Tongue (tissue), 2 donors: ENCODE results near the gene ACVR2B. TPM values are rescaled to one million over a fixed set of nuclear protein-coding genes. Genes with fewer than 3 reads are reported as not detected.

Source experiments
- DNase-seq: peaks from one replicate; pipeline ENCODE4 v3.0.0-alpha.2; 2015
- total RNA-seq: library from RNA; depleted of rRNA; stranded (reverse); fragments of >200 nt; gene quantifications from one replicate; pipeline ENCODE4 v1.2.3, GENCODE V29; 2014

Gene ACVR2B
- total RNA-seq, 1 donor from 2014 or later = 27.8 TPM

- no peak for DNase-seq
These were observed 35.3 kb downstream of the ACVR2B start for GRCh38 chr3:38488949-38489348.

DNA sequence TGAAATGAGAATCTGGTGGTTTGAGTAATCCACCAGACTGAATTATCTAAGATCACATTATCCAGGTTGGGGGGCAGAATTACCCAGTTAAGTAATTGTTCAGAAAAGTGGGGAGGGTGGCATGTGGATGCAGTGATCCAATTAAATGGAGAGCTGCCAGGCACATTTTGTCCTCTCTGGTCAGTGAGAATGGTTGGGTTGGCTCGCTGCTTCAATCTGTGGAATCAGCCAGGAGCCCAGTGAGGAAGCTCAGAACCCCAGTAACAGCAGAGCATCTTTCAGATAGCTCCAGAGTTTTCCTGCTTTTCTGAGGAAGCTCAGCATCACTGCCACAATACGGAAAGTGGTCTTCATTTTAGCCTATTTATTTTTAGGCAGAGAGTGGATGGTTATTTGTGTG is 36.1 kb downstream of the ACVR2B start:
- DNase-seq = no peak

DNA sequence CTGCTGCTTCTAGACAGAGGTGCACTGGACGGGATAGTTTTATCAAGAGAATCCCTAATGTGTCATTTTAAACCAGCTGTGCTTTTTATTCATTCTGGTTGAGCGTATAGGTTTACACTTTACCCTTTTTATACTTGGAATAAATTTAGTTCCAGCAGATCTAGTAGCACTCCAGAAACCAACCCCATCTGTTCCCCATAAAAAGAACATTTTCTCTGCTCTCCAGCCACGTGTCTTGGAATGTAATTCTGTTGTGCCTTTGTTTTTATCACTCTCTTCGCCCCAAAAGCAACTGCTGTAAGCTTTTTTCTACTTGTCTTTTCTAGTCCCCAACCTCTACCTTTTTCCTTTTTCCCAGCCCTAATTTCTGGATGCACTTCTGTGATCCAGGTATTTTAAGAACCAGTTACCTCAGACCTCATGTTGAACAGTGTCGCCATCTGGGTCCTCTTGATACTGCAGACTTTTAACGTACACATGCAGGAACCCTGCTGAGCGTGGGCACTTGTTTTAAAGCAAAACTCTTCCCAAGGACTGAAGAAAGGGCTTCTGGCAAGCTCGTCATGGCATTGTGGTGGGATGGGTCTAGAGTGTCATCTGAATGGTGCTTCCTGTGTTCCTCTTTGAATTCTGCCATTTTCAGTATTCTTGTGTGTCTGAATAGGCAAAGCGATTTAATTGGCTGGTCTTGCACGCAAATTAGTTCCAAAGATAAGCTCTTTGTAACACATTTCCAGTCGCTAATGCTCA is 36.8 kb downstream of the ACVR2B start:
- DNase-seq = peak; percentile 41

DNA sequence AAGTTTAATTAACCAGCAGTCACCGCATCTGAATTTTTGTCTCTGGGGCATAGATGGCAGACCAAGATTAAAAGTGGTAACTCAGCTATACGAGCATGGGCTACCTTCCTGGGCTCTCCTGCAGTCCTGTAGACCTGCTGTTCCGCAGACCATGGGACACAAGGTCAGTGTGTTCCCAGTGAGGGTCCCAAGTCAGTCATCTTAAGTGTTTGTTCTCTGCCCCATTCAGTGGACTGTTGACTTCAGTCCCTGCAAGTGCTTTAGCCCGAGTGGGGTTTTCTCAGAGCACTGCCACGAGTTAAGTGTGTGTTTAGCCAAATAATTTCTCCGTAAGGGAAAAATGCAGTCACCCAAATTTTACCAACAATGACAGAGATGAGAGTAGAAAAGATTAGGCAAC is 37.5 kb downstream of the ACVR2B start:
- no peak for DNase-seq

DNA sequence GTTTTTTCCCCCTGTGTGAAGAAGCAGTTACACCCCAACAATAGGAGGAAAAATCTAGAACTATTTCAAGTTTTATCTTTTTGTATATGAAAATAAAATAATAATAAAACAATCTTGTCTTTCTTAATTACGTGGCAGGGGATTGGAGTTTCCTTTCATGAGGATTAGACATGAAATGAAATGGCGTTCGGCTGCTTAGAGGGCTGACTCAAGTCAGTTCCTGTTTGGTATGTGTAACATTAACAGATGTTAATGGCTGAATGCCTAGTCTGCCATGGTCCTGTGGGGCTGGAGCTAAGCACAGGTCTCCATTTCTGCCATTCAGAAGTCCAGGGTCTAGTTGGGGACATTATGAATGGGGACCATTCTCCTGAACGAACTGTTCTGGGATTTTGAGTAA is 39.3 kb downstream of the ACVR2B start:
- peak; percentile 48 for DNase-seq

- peak; percentile 97 for DNase-seq
These were observed 42.6 kb downstream of the ACVR2B start, which contains the start of gene EXOG for GRCh38 chr3:38496131-38496910. TSS of gene EXOG (plus strand) at chr3:38496340. CDS start at chr3:38496368, 28 bp downstream.

DNA sequence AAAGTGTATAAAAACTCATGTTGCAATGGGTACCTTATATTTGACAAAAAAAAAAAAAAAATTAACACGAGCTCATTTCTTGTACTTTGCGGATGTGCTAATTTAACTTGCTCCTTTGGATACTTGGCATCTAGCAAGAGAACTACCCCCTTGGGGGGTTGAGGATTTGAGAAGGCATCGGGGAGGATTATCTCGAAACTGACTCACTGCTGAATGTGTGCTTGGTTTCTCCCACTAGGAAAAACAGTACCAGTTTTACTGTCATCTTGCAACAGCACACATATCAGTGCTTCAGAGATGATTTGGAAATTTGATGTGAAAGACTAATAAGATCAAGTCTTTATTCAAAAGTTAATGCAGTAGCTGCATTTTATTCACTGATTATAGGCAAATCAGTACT is 43.3 kb downstream of the ACVR2B start:
- DNase-seq = peak; percentile 26

DNA sequence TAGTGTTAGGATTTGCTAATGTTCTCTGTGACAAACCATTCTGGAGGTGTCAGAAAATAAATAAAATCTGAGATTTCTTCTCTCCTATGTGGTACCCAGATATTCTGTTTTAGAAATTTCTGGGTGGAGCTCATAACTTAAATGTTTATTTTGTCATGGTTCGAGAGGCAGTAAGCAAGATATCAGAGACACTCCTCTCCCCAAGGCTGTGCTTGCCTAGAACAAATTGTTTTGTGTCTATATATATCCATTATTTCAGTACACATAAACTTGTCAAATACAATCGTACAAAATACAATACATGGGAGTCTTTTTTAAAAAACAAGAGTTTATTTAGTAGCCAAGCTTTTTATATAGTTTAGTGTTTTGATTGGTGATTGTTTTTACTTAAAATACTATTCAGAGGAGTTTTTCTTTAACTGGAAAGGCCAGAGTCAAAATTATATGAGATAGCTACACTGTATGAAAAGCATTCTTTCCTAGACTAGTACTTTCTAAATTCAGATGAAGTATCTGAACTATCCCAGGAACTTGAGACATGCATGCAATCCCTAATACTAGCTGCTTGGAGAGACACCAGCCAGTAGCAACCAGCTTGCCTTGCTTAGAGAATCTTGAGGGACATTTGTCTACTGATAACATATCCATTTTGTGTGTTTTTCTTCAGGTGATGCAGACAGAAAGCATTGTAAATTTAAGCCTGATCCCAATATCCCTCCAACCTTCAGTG is 47.2 kb downstream of the ACVR2B start:
- DNase-seq = no peak

GRCh38 chr3:38507120-38507519 is 53.4 kb downstream of the ACVR2B start:
- DNase-seq = no peak

- no peak for DNase-seq
These were observed 56.0 kb downstream of the ACVR2B start for GRCh38 chr3:38509732-38510131.

- DNase-seq = no peak
These were observed 56.9 kb downstream of the ACVR2B start for GRCh38 chr3:38510631-38511030.

DNA sequence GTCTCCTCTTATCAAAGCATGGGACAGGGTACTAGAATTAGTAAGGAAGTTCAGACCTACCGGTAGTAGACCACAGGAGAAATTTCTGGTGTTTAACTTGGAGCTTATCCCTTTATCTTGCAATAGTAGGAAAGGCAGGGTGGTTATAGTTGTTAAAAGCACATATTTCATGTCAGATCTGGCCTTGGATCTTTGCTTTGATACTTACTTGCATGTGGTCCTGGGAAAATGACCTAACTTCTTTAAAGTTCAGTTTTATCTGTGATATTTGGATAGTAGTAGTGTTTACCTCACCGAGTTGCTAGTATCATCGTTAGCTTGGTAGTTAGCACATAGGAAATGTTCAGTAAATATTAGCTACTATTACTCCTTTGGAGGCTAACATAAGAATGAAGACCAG is 57.9 kb downstream of the ACVR2B start:
- DNase-seq = no peak

DNA sequence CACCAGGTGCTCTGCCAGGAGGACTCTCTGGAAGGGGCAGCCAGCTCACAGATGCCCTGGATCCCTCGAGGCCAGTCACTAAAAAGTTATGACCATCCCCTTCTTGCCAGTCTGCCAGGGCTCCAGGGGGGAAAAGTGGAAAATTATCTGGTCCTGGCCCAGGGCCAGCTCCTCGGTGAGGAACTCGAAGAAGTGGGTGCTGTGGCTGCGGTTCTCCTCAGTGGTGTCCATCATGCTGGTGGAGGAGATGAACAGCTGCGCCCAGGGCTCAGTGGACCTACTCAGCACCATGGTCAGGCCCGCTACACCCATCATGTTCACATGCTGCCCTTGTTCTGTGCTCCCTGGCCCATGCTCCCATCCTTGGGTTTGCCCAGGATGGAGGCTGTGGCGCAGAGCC is 61.7 kb downstream of the ACVR2B start:
- DNase-seq = no peak

GRCh38 chr3:38516669-38517068 is 63.0 kb downstream of the ACVR2B start:
- no peak for DNase-seq

DNA sequence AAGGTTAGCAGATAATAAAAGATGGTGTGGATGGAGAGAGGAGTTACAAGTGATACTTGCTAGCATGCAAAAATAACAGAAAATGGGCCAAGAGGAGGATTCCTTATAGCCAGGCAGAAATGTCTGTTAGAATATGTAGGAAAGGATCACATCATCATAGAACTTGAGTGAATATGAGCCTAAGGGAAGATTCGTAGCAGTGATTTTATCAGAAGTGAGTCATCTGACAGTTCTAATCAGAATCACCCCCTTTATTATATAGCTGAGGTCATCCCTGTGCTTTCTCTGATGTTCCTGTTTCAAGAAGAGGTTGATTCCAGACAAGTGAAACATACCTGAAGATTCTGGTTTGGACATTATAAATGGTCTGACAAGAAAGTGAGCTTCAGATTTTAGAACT is 65.3 kb downstream of the ACVR2B start:
- no peak for DNase-seq

DNA sequence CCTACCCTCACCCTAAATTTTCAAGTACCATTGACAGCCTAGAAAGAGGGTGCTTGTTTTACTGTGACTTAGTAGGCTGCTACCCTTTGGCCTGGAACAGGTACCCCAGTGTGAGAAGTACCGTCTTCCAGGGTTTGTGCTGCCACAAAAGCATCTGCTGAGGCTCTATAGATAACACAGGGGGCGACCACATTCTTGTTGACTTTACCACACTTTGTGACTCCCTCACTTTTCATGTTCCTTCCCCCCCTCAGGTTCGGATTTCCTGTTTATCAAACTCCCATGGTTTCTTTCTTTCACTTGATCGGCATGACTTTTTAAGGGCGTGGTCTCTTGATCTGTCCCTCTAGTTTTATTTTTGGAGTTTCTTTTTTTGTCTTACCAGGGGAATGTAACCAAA is 66.0 kb downstream of the ACVR2B start:
- no peak for DNase-seq

- peak; percentile 88 for DNase-seq
These were observed 67.8 kb downstream of the ACVR2B start for GRCh38 chr3:38521391-38521987.

DNA sequence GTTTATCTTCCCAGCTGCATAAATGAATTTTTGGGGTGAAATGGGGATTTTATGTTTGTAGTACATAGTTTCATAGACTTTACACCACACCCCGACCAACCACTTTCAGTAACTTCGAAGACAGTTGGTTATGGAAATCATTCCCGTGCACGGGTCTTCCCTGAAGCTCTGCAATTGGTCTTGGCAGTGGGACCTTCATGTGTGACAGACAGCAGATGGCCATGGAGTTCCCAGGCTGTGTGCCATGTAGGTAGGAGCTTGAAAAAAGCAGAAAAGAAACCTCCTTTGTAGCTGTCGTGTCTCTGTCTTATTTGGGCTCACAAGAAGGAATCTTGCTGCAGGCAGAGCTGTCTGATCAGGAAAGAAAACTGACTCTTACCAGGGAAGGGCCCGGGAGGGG is 68.3 kb downstream of the ACVR2B start:
- DNase-seq = no peak

DNA sequence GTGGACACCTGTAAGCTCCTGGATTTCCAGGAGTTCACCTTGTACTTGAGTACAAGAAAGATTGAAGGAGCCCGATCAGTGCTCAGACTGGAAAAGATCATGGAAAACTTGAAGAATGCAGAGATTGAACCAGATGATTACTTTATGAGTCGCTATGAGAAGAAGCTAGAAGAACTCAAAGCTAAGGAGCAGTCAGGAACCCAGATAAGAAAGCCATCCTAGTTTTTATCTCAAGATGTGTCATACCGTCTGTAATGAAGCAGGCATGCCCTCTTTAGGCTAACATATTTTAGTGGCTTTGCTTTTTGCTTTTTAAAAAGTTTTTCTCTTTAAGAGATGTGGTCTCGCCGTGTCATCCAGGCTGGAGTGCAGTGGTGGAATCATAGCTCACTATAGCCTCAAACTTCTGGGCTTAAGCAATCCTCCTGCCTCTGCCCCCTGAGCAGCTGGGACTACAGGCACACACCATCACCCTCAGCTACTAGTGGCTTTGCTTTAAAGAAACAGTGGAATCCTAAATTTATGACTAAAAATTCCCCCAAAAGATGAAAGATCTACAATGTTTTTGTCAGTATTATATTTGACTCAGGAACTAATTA is 70.5 kb downstream of the ACVR2B start:
- no peak for DNase-seq

- no peak for DNase-seq
These were observed 73.1 kb downstream of the ACVR2B start for GRCh38 chr3:38526792-38527191.

DNA sequence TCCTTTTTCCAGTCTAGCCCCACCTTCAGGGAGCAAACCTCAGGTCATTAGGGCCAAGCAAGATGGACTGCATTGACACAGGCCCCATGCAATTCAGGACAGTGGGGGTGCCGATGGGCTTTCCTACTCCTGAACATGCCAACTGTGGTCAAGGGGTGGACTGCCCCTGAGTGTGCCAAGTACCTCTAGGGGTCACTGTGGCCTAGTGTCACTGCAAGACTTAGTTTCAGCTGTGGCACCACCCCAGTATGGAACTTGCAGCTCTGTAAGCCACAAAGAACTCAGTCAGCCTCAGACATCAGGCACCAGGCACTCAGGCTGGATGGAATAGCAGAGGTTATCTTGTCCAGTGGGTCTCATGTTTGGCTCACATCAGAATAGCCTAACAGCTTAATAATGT is 74.8 kb downstream of the ACVR2B start:
- DNase-seq = peak; percentile 18

DNA sequence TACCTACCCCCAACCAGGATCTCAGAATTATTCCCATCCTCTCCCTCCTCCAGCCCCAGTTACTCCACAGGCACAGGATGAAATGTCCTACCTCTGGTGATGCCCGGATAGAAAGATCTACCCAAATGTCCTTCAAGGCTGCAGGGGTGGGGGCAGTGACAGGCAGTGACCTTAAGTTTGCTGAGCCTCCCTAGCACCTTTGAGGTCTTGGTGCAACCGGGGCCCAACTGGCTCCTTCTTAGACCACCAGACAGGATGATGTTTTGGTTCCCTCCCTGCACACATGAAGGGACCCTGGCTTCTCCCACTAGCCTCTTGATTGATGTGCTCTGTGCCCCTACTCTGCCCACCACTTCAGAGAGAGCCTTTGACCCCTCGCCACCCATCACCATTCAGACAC is 78.8 kb downstream of the ACVR2B start:
- no peak for DNase-seq
